ENCODE data around the gene BEAN1. TPM values are rescaled to one million over a fixed set of nuclear protein-coding genes. Genes with fewer than 3 reads are reported as not detected.

Gene BEAN1
- total and polyA plus RNA-seq, 9 of the 15 experiments (the other 6 are each of a cell fraction or from before 2014, with no cell fraction given), result not detected

DNA sequence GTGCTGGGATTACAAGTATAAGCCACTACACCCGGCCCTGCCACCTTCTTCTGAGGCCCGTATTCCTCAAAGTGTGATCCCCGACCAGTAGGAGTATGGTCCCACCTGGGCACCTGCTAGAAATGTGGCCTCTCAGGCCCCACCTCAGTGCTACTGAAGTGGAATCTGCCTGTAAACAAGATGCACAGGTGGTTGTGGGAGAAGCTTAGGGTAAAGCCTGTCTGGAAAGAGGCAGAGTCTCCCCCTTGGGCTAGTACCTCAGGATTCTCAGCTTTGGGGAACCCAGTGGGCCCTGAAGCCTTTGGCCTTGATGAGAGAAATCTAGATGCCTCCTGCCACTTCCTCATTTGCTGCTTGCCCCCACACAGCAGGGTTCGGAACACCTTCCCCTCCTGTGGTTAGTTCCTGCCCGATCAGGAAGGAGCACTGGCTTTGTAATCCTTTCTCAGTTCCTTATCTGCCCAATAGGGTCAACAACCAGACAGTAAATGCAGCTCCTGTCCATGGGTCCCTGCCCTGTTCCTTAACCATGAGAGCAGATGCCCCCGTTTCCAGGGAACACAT is 97.6 kb downstream of the BEAN1 start (continued):
- TF ChIP-seq AFF1 (IDR thresholded peaks at IDR 0.05; ENCODE audit: low read depth in 1 of 2, partially characterized antibody in 2 of 2), result no peak
- no peak for TF ChIP-seq DACH1 (IDR thresholded peaks at IDR 0.05; ENCODE audit: partially characterized antibody)
- TF ChIP-seq NR2C1 (IDR thresholded peaks at IDR 0.05), result no peak
- peak; percentile 29; the same call in 1 of the 2 replicates for TF ChIP-seq NR2C1 (tag; IDR thresholded peaks at IDR 0.05)
- no peak for TF ChIP-seq ZNF121 (CRISPR knock-in tag; conservative IDR thresholded peaks at IDR 0.05)
- TF ChIP-seq ZNF282 (CRISPR knock-in tag; IDR thresholded peaks at IDR 0.05), result 0 out of 2 replicates have a peak, but pooled peaks have one; percentile 38
- TF ChIP-seq ZNF75A (CRISPR knock-in tag; IDR thresholded peaks at IDR 0.05), result peak; percentile 75; the same call in 1 of the 2 replicates
- TF ChIP-seq ATF7 (IDR thresholded peaks at IDR 0.05), result peak; percentile 51
- TF ChIP-seq ZNF586 (CRISPR knock-in tag; conservative IDR thresholded peaks at IDR 0.05), result no peak
- TF ChIP-seq IRF2 (CRISPR knock-in tag; IDR thresholded peaks at IDR 0.05), result no peak
- TF ChIP-seq, protein P1, sequence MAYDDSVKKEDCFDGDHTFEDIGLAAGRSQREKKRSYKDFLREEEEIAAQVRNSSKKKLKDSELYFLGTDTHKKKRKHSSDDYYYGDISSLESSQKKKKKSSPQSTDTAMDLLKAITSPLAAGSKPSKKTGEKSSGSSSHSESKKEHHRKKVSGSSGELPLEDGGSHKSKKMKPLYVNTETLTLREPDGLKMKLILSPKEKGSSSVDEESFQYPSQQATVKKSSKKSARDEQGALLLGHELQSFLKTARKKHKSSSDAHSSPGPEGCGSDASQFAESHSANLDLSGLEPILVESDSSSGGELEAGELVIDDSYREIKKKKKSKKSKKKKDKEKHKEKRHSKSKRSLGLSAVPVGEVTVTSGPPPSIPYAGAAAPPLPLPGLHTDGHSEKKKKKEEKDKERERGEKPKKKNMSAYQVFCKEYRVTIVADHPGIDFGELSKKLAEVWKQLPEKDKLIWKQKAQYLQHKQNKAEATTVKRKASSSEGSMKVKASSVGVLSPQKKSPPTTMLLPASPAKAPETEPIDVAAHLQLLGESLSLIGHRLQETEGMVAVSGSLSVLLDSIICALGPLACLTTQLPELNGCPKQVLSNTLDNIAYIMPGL (CRISPR knock-in tag; IDR thresholded peaks at IDR 0.05), result no peak
- TF ChIP-seq KAT8 (IDR thresholded peaks at IDR 0.05; ENCODE audit: low read depth), result no peak
- no peak for TF ChIP-seq ZNF384 (IDR thresholded peaks at IDR 0.05; ENCODE audit: low read depth, low read length)
- no peak; the same call in 1 of the 2 replicates for TF ChIP-seq GABPA (tag; conservative IDR thresholded peaks at IDR 0.05; ENCODE audit: low read depth)
- TF ChIP-seq MAZ (CRISPR knock-in tag; conservative IDR thresholded peaks at IDR 0.05 in 1 of 2, IDR thresholded peaks at IDR 0.05 in 1 of 2), result peak; percentile 49 to 66; a peak in 3 of 4 replicates
- no peak for TF ChIP-seq SIN3B (IDR thresholded peaks at IDR 0.05; ENCODE audit: low read depth)
- TF ChIP-seq FOXA3 (CRISPR knock-in tag; conservative IDR thresholded peaks at IDR 0.05 in 1 of 2, IDR thresholded peaks at IDR 0.05 in 1 of 2), result peak; percentile 16 to 55; a peak in 1 of 4 replicates
- no peak for TF ChIP-seq SMARCA5 (IDR thresholded peaks at IDR 0.05)
- peak; percentile 68; the same call in 1 of the 2 replicates for TF ChIP-seq MTA1 (IDR thresholded peaks at IDR 0.05; ENCODE audit: borderline replicate concordance)
- TF ChIP-seq PML (IDR thresholded peaks at IDR 0.05; ENCODE audit: low read length), result peak; percentile 33; the same call in 1 of the 2 replicates
- TF ChIP-seq ELK3 (CRISPR knock-in tag; IDR thresholded peaks at IDR 0.05), result no peak

All from K562 (cell line).